ENCODE results near the gene FAM124A. TPM values are rescaled to one million over a fixed set of nuclear protein-coding genes. Genes with fewer than 3 reads are reported as not detected.

FAM124A gene
- total and polyA plus RNA-seq, 2 experiments from 2014 or later: not detected

DNA sequence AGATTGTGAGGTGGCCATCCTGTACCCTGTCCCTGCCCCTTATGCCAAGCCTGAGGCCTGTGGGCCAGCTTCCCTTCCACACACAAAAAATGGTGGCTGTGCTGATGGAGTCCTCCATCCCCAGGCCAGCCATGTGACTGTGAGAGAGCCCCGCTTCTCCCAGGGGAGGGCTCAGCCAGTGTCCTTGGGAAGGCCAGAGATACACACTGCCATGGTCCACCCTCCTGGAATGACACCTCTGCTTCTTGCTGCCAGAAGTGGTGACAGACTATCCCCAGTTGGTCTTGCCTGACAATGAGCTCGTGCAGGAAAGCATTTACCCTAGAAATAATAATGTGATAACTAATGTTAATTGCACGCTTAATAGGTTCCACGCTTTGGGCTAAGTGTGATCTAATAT lies 38.0 kb downstream of the FAM124A start:
- peaks cover 43% of the 10 kb centered on the region for H3K27me3 ChIP-seq (replicated peaks; ENCODE audit: insufficient read depth)
- H3K27ac ChIP-seq: no peak overlapping the region
- WGBS, 2 experiments (ENCODE audit: low coverage in 1 of 2, low lambda C conversion rate in 2 of 2, missing lambda C conversion rate in 2 of 2): 75 to 84% methylated on average over 4 of the region's 4 CpGs
- no peak overlapping the region for H3K4me3 ChIP-seq
- H3K36me3 ChIP-seq (ENCODE audit: low read depth): no peaks in the 10 kb centered on the region
- H3K4me1 ChIP-seq (ENCODE audit: insufficient read depth): no peaks in the 10 kb centered on the region
- H3K79me2 ChIP-seq (ENCODE audit: insufficient read depth): no peaks in the 10 kb centered on the region
- H3K9me2 ChIP-seq (ENCODE audit: insufficient read depth): no peaks in the 10 kb centered on the region
- H2AFZ ChIP-seq: no peak overlapping the region
- no peaks in the 10 kb centered on the region for H3F3A ChIP-seq (ENCODE audit: insufficient read depth)
- H3K9me3 ChIP-seq (ENCODE audit: low read depth): no peaks in the 10 kb centered on the region
- no peak overlapping the region for H3K9ac ChIP-seq
- TF ChIP-seq EZH2phosphoT487 (IDR thresholded peaks at IDR 0.05; ENCODE audit: insufficient read depth, low read depth) (no peak), EZH2 (IDR thresholded peaks at IDR 0.05; ENCODE audit: insufficient read depth, poor library complexity, severe bottlenecking) (no peak)
- no peaks in the 10 kb centered on the region for H4K20me1 ChIP-seq (ENCODE audit: insufficient read depth)
- H3K4me2 ChIP-seq (ENCODE audit: unreplicated experiment): no peak overlapping the region
- in situ Hi-C loops (cut with MboI): no loop called here
- DNase-seq: no peak

- H3K9ac ChIP-seq: no peak overlapping the region
- in situ Hi-C loops (cut with MboI): no loop called here
- WGBS, 2 experiments (ENCODE audit: low coverage in 1 of 2, low lambda C conversion rate in 2 of 2, missing lambda C conversion rate in 2 of 2): 36 to 44% methylated on average over 5 of the region's 5 CpGs
- no peak overlapping the region for H3K4me3 ChIP-seq
- no peaks in the 10 kb centered on the region for H4K20me1 ChIP-seq (ENCODE audit: insufficient read depth)
- H3K4me1 ChIP-seq (ENCODE audit: insufficient read depth): no peaks in the 10 kb centered on the region
- no peaks in the 10 kb centered on the region for H3K9me3 ChIP-seq (ENCODE audit: low read depth)
- H3K4me2 ChIP-seq (ENCODE audit: unreplicated experiment): no peak overlapping the region
- DNase-seq: no peak
- no peak overlapping the region for H2AFZ ChIP-seq
- no peak overlapping the region for H3K27ac ChIP-seq
- H3K27me3 ChIP-seq (replicated peaks; ENCODE audit: insufficient read depth): peaks cover 44% of the 10 kb centered on the region
- H3K79me2 ChIP-seq (ENCODE audit: insufficient read depth): no peaks in the 10 kb centered on the region
- TF ChIP-seq EZH2 (IDR thresholded peaks at IDR 0.05; ENCODE audit: insufficient read depth, poor library complexity, severe bottlenecking): no peak
- no peak for TF ChIP-seq EZH2phosphoT487 (IDR thresholded peaks at IDR 0.05; ENCODE audit: insufficient read depth, low read depth)
- no peaks in the 10 kb centered on the region for H3K9me2 ChIP-seq (ENCODE audit: insufficient read depth)
- no peaks in the 10 kb centered on the region for H3K36me3 ChIP-seq (ENCODE audit: low read depth)
- H3F3A ChIP-seq (ENCODE audit: insufficient read depth): no peaks in the 10 kb centered on the region
Observed at GRCh38 chr13:51261610-51262249, 39.5 kb downstream of the FAM124A start.

DNA sequence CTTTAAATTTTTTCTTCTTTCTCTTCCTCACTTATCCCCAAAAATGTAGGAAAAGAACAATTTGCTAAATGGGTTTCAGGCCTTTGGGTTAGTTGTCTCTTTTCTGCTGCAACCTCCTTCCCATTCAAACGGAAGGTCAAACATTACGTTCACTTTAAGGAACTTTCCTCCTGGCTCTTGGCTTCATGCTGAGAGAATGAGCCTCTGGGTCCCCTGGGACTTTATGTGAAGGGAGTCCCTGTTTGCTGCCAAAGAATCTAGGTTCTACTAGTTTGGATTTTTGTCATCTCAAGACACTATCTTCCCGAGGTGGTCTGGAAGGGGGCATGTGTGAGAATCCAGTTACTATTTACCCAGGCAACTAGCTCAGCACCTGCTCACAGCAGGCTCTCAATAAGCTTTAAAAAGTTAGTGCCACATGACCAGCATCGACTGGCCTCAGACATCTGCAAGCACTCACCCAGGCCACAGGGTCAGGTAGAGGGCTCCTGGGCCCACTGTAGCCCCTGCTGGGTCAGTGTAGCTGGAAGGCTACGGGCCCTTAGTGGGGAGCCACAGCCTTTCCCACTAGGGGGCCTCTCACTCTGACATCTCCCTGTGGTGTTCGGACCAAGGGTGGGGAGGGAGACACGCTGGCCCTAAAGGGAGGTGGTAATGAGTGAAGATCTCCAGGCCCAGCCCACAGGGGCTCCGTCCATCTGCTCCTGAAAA lies 40.5 kb downstream of the FAM124A start:
- in situ Hi-C loops (cut with MboI): no loop called here
- Histone ChIP-seq H3K27me3 (replicated peaks; ENCODE audit: insufficient read depth) (peaks cover 50% of the 10 kb centered on the region), H3F3A (ENCODE audit: insufficient read depth) (no peaks in the 10 kb centered on the region), H3K4me2 (ENCODE audit: unreplicated experiment) (no peak overlapping the region), H3K79me2 (ENCODE audit: insufficient read depth) (no peaks in the 10 kb centered on the region), H3K9me3 (ENCODE audit: low read depth) (no peaks in the 10 kb centered on the region), H4K20me1 (ENCODE audit: insufficient read depth) (no peaks in the 10 kb centered on the region), H3K9ac (no peak overlapping the region), H3K4me1 (ENCODE audit: insufficient read depth) (no peaks in the 10 kb centered on the region), H2AFZ (no peak overlapping the region), H3K4me3 (no peak overlapping the region), H3K27ac (no peak overlapping the region), H3K9me2 (ENCODE audit: insufficient read depth) (no peaks in the 10 kb centered on the region), H3K36me3 (ENCODE audit: low read depth) (no peaks in the 10 kb centered on the region)
- TF ChIP-seq EZH2 (IDR thresholded peaks at IDR 0.05; ENCODE audit: insufficient read depth, poor library complexity, severe bottlenecking): no peak
- no peak for TF ChIP-seq EZH2phosphoT487 (IDR thresholded peaks at IDR 0.05; ENCODE audit: insufficient read depth, low read depth)
- WGBS, 2 experiments (ENCODE audit: low coverage in 1 of 2, low lambda C conversion rate in 2 of 2, missing lambda C conversion rate in 2 of 2): 74 to 75% methylated on average over 8 of the region's 8 CpGs
- DNase-seq: no peak

- Histone ChIP-seq H3K9me2 (ENCODE audit: insufficient read depth) (no peaks in the 10 kb centered on the region), H3K4me3 (no peak overlapping the region), H3F3A (ENCODE audit: insufficient read depth) (no peaks in the 10 kb centered on the region), H3K4me1 (ENCODE audit: insufficient read depth) (0 out of 2 replicates have a peak, but pooled peaks cover 5% of the 10 kb centered on the region), H3K4me2 (ENCODE audit: unreplicated experiment) (no peak overlapping the region), H3K9ac (no peak overlapping the region), H3K27ac (no peak overlapping the region), H4K20me1 (ENCODE audit: insufficient read depth) (no peaks in the 10 kb centered on the region), H3K9me3 (ENCODE audit: low read depth) (no peaks in the 10 kb centered on the region), H2AFZ (no peak overlapping the region), H3K36me3 (ENCODE audit: low read depth) (no peaks in the 10 kb centered on the region), H3K27me3 (replicated peaks; ENCODE audit: insufficient read depth) (peaks cover 55% of the 10 kb centered on the region), H3K79me2 (ENCODE audit: insufficient read depth) (no peaks in the 10 kb centered on the region)
- DNase-seq: no peak
- TF ChIP-seq EZH2 (IDR thresholded peaks at IDR 0.05; ENCODE audit: insufficient read depth, poor library complexity, severe bottlenecking) (no peak), EZH2phosphoT487 (IDR thresholded peaks at IDR 0.05; ENCODE audit: insufficient read depth, low read depth) (no peak)
- 62 to 72% methylated on average over 1 of the region's 1 CpG for WGBS, 2 experiments (ENCODE audit: low coverage in 1 of 2, low lambda C conversion rate in 2 of 2, missing lambda C conversion rate in 2 of 2)
- in situ Hi-C loops (cut with MboI): no loop called here
Observed at GRCh38 chr13:51266642-51267041, 44.4 kb downstream of the FAM124A start.
